Measurements from ENCODE around the gene GNAQ. TPM values are rescaled to one million over a fixed set of nuclear protein-coding genes. Genes with fewer than 3 reads are reported as not detected.

Gene GNAQ
- total and polyA plus RNA-seq, 2 of the 4 experiments (the other 2 are of a cell fraction): 23.1 to 50.7 TPM

DNA sequence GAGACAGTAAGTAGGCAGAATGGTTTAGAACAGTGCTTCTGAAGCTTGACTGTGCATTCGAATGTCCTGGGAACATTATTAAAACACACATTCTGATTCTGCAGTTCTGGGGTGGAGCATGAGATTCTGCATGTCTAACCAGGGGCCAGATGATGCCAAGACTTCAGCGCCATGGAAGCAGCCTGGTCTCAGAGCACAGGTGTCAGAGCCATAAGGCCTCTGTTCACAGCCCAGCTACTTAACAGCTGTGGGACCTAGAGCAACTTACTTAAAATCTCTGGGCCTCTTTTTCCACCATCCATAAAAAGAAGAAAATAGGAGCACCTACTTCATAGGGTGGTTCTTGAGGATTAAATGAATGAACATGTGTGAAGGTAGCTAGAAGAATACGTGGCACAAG lies 84.0 kb downstream of the GNAQ start:
- CTCF ChIA-PET: no interaction called here
- intact Hi-C loops (cut with micrococcal nuclease): no loop called here
- H4K20me1 ChIP-seq (ENCODE audit: insufficient read depth, low read length): peaks cover 36% of the 10 kb centered on the region; the same call in 1 of the 2 replicates

More for the DNA sequence above, 84.0 kb downstream of the GNAQ start:
- 0 out of 2 replicates have a peak overlapping the region, but pooled peaks have one; percentile 69 for H3K23ac ChIP-seq (ENCODE audit: low read depth, low read length)
- H2BK15ac ChIP-seq (ENCODE audit: low read depth, low read length): peak overlapping the region; percentile 17; the same call in 1 of the 3 replicates
- WGBS, 2 experiments (ENCODE audit: extremely low coverage in 2 of 2, insufficient read length in 1 of 2): no CpG with 5 or more reads among the region's 3 CpGs
- DNase-seq (no peak), ATAC-seq (ENCODE audit: low read depth) (no peak)
- H3K56ac ChIP-seq (ENCODE audit: extremely low read depth, insufficient read depth, low read length): no peak overlapping the region
- H3K36me3 ChIP-seq (ENCODE audit: control insufficient read depth, insufficient read depth, low read length): no peaks in the 10 kb centered on the region
- peak overlapping the region; percentile 42 for H3K18ac ChIP-seq (ENCODE audit: low read depth, low read length)
- BruUV-seq (replicated peaks): no TSS peak
- peak overlapping the region; percentile 75; the same call in 1 of the 2 replicates for H3K14ac ChIP-seq (replicated peaks; ENCODE audit: low read depth, low read length)
- peaks cover 37 to 66% of the 10 kb centered on the region in 2 experiments for H3K79me1 ChIP-seq (ENCODE audit: low read depth in 1 of 2, low read length in 2 of 2)
- peaks cover 28% of the 10 kb centered on the region for H3K9me1 ChIP-seq (ENCODE audit: insufficient read depth, low read length)
- peaks cover 13% of the 10 kb centered on the region for H3K4me1 ChIP-seq (ENCODE audit: control insufficient read depth, insufficient read depth, low read length)
- H2AK5ac ChIP-seq (ENCODE audit: low read depth, low read length): no peak overlapping the region
- H3K4me3 ChIP-seq (ENCODE audit: insufficient read depth, low read depth, low read length): no peak overlapping the region
- H3K9ac ChIP-seq (ENCODE audit: low read depth, low read length): no peak overlapping the region
- POLR2A ChIA-PET (ENCODE audit: unreplicated experiment): no interaction called here
- H2BK5ac ChIP-seq (ENCODE audit: low read depth, low read length, poor library complexity, severe bottlenecking): no peak overlapping the region
- H4K5ac ChIP-seq (ENCODE audit: low read depth, low read length): no peak overlapping the region
- no peak overlapping the region for H3K27ac ChIP-seq (ENCODE audit: insufficient read depth, low read length)
- H3K27me3 ChIP-seq (ENCODE audit: control insufficient read depth, insufficient read depth, low read length): no peaks in the 10 kb centered on the region
- no peak overlapping the region for H2BK120ac ChIP-seq (ENCODE audit: low read depth, low read length)
- H2AFZ ChIP-seq (replicated peaks; ENCODE audit: low read length, poor library complexity): no peak overlapping the region
- peak overlapping the region; percentile 44; the same call in 1 of the 2 replicates for H2BK20ac ChIP-seq (ENCODE audit: low read depth, low read length)
- TF ChIP-seq RCOR1 (IDR thresholded peaks at IDR 0.05; ENCODE audit: insufficient replicate concordance, low read length) (no peak), NFE2L2 (IDR thresholded peaks at IDR 0.05; ENCODE audit: low read depth, low read length) (no peak), RAD21 (IDR thresholded peaks at IDR 0.05; ENCODE audit: low read length) (no peak), MAZ (IDR thresholded peaks at IDR 0.05; ENCODE audit: borderline replicate concordance, low read depth, low read length) (no peak), CHD1 (IDR thresholded peaks at IDR 0.05; ENCODE audit: low read depth, low read length) (no peak), SMC3 (IDR thresholded peaks at IDR 0.05; ENCODE audit: low read depth, low read length) (no peak), MXI1 (IDR thresholded peaks at IDR 0.05; ENCODE audit: borderline replicate concordance, low read depth, low read length) (no peak), FOS (IDR thresholded peaks at IDR 0.05; ENCODE audit: low read depth, low read length) (no peak), POLR2A (IDR thresholded peaks at IDR 0.05; ENCODE audit: low read depth, low read length) (no peak), RFX5 (IDR thresholded peaks at IDR 0.05; ENCODE audit: low read depth, low read length) (no peak), CTCF (conservative IDR thresholded peaks at IDR 0.05; ENCODE audit: low read depth, low read length) (no peak), CEBPB (IDR thresholded peaks at IDR 0.05; ENCODE audit: low read depth, low read length) (no peak), MAFK (IDR thresholded peaks at IDR 0.05; ENCODE audit: low read depth, low read length) (no peak), BHLHE40 (IDR thresholded peaks at IDR 0.05; ENCODE audit: low read depth, low read length) (no peak)
- TF ChIP-seq, protein P1, sequence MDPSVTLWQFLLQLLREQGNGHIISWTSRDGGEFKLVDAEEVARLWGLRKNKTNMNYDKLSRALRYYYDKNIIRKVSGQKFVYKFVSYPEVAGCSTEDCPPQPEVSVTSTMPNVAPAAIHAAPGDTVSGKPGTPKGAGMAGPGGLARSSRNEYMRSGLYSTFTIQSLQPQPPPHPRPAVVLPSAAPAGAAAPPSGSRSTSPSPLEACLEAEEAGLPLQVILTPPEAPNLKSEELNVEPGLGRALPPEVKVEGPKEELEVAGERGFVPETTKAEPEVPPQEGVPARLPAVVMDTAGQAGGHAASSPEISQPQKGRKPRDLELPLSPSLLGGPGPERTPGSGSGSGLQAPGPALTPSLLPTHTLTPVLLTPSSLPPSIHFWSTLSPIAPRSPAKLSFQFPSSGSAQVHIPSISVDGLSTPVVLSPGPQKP (IDR thresholded peaks at IDR 0.05; ENCODE audit: borderline replicate concordance, low read depth, low read length): no peak
- TF ChIP-seq, protein P2, sequence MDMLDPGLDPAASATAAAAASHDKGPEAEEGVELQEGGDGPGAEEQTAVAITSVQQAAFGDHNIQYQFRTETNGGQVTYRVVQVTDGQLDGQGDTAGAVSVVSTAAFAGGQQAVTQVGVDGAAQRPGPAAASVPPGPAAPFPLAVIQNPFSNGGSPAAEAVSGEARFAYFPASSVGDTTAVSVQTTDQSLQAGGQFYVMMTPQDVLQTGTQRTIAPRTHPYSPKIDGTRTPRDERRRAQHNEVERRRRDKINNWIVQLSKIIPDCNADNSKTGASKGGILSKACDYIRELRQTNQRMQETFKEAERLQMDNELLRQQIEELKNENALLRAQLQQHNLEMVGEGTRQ (IDR thresholded peaks at IDR 0.05; ENCODE audit: low read depth, low read length): no peak
- H4K91ac ChIP-seq (ENCODE audit: insufficient read depth, low read depth, low read length): no peak overlapping the region
- no peak overlapping the region for H3K4me2 ChIP-seq (ENCODE audit: low read depth, low read length)
- dilution Hi-C loops (cut with HindIII; ENCODE audit: low sequenced_read_pairs, unreplicated experiment) (no loop called here), in situ Hi-C loops (cut with MboI; ENCODE audit: low sequenced_read_pairs) (no loop called here)
- no peaks in the 10 kb centered on the region for H3K9me3 ChIP-seq (ENCODE audit: control insufficient read depth, insufficient read depth, low read length)
- peak overlapping the region; percentile 13; the same call in 1 of the 2 replicates for H3K4ac ChIP-seq (ENCODE audit: low read depth, low read length)
- H2AK9ac ChIP-seq (replicated peaks; ENCODE audit: low read depth, low read length, poor library complexity): no peak overlapping the region
- H4K8ac ChIP-seq (ENCODE audit: low read depth in 2 of 2, low read length in 2 of 2): no peak overlapping the region

Data from IMR-90 (cell line).